ENCODE measurements around the gene SORCS2.

Gene SORCS2

GRCh38 chr4:7501873-7502272 is 309.5 kb downstream of the SORCS2 start:
- no peak for TF ChIP-seq CTCF (IDR thresholded peaks at IDR 0.05; ENCODE audit: extremely low read depth, insufficient read depth, missing control alignments)
- in situ Hi-C loops (cut with MboI; ENCODE audit: low pct_unique_long_range_greater_than_20kb, low sequenced_read_pairs, unreplicated experiment), result no loop called here
- no peak for DNase-seq (ENCODE audit: low spot score)

- DNase-seq (ENCODE audit: low spot score), result no peak
- in situ Hi-C loops (cut with MboI; ENCODE audit: low pct_unique_long_range_greater_than_20kb, low sequenced_read_pairs, unreplicated experiment), result no loop called here
- no peak for TF ChIP-seq CTCF (IDR thresholded peaks at IDR 0.05; ENCODE audit: extremely low read depth, insufficient read depth, missing control alignments)
Observed at GRCh38 chr4:7503559-7504249, 311.4 kb downstream of the SORCS2 start.

GRCh38 chr4:7505116-7505900 is 313.0 kb downstream of the SORCS2 start:
- in situ Hi-C loops (cut with MboI; ENCODE audit: low pct_unique_long_range_greater_than_20kb, low sequenced_read_pairs, unreplicated experiment), result no loop called here
- TF ChIP-seq CTCF (IDR thresholded peaks at IDR 0.05; ENCODE audit: extremely low read depth, insufficient read depth, missing control alignments), result no peak
- no peak for DNase-seq (ENCODE audit: low spot score)

- DNase-seq (ENCODE audit: low spot score), result no peak
- in situ Hi-C loops (cut with MboI; ENCODE audit: low pct_unique_long_range_greater_than_20kb, low sequenced_read_pairs, unreplicated experiment), result no loop called here
- TF ChIP-seq CTCF (IDR thresholded peaks at IDR 0.05; ENCODE audit: extremely low read depth, insufficient read depth, missing control alignments), result no peak
Observed at GRCh38 chr4:7506119-7506518, 313.8 kb downstream of the SORCS2 start.

GRCh38 chr4:7506572-7506971 is 314.2 kb downstream of the SORCS2 start:
- in situ Hi-C loops (cut with MboI; ENCODE audit: low pct_unique_long_range_greater_than_20kb, low sequenced_read_pairs, unreplicated experiment), result no loop called here
- TF ChIP-seq CTCF (IDR thresholded peaks at IDR 0.05; ENCODE audit: extremely low read depth, insufficient read depth, missing control alignments), result no peak
- DNase-seq (ENCODE audit: low spot score), result no peak

- TF ChIP-seq CTCF (IDR thresholded peaks at IDR 0.05; ENCODE audit: extremely low read depth, insufficient read depth, missing control alignments), result no peak
- in situ Hi-C loops (cut with MboI; ENCODE audit: low pct_unique_long_range_greater_than_20kb, low sequenced_read_pairs, unreplicated experiment), result no loop called here
- DNase-seq (ENCODE audit: low spot score), result no peak
Observed at GRCh38 chr4:7507381-7507780, 315.0 kb downstream of the SORCS2 start.
